ENCODE results near the gene TNC.

TNC gene

GRCh38 chr9:115117999-115118878 is at the start of gene TNC:
Gene TNC (minus strand): TSS chr9:115118157. CDS start chr9:115091018, 27,139 bp downstream.
- in situ Hi-C loops (cut with MboI; ENCODE audit: low sequenced_read_pairs), result no loop called here

- in situ Hi-C loops (cut with MboI; ENCODE audit: low sequenced_read_pairs), result no loop called here
These were observed 49.2 kb upstream of the TNC start for GRCh38 chr9:115167175-115167574.

- in situ Hi-C loops (cut with MboI; ENCODE audit: low sequenced_read_pairs), result no loop called here
These were observed 47.3 kb upstream of the TNC start for GRCh38 chr9:115165233-115165632.

GRCh38 chr9:115164511-115164974 is 46.6 kb upstream of the TNC start:
- in situ Hi-C loops (cut with MboI; ENCODE audit: low sequenced_read_pairs), result no loop called here

GRCh38 chr9:115162946-115163345 is 45.0 kb upstream of the TNC start:
- in situ Hi-C loops (cut with MboI; ENCODE audit: low sequenced_read_pairs), result no loop called here

- in situ Hi-C loops (cut with MboI; ENCODE audit: low sequenced_read_pairs), result no loop called here
These were observed 43.5 kb upstream of the TNC start for GRCh38 chr9:115161446-115161845.

- in situ Hi-C loops (cut with MboI; ENCODE audit: low sequenced_read_pairs), result no loop called here
These were observed 40.9 kb upstream of the TNC start for GRCh38 chr9:115158661-115159481.

GRCh38 chr9:115157245-115157674 is 39.3 kb upstream of the TNC start:
- in situ Hi-C loops (cut with MboI; ENCODE audit: low sequenced_read_pairs), result no loop called here

GRCh38 chr9:115155037-115155436 is 37.1 kb upstream of the TNC start:
- in situ Hi-C loops (cut with MboI; ENCODE audit: low sequenced_read_pairs), result no loop called here

- in situ Hi-C loops (cut with MboI; ENCODE audit: low sequenced_read_pairs), result no loop called here
These were observed 36.7 kb upstream of the TNC start for GRCh38 chr9:115154617-115155016.

- in situ Hi-C loops (cut with MboI; ENCODE audit: low sequenced_read_pairs), result no loop called here
These were observed 34.4 kb upstream of the TNC start for GRCh38 chr9:115152281-115152820.

GRCh38 chr9:115148721-115149120 is 30.8 kb upstream of the TNC start:
- in situ Hi-C loops (cut with MboI; ENCODE audit: low sequenced_read_pairs), result no loop called here

GRCh38 chr9:115146581-115147021 is 28.6 kb upstream of the TNC start:
- in situ Hi-C loops (cut with MboI; ENCODE audit: low sequenced_read_pairs), result no loop called here

GRCh38 chr9:115144706-115145105 is 26.7 kb upstream of the TNC start:
- in situ Hi-C loops (cut with MboI; ENCODE audit: low sequenced_read_pairs), result no loop called here

GRCh38 chr9:115143689-115144088 is 25.7 kb upstream of the TNC start:
- in situ Hi-C loops (cut with MboI; ENCODE audit: low sequenced_read_pairs), result no loop called here

- in situ Hi-C loops (cut with MboI; ENCODE audit: low sequenced_read_pairs), result no loop called here
These were observed 24.7 kb upstream of the TNC start for GRCh38 chr9:115142517-115143270.

- in situ Hi-C loops (cut with MboI; ENCODE audit: low sequenced_read_pairs), result no loop called here
These were observed 24.1 kb upstream of the TNC start for GRCh38 chr9:115142090-115142489.

GRCh38 chr9:115141612-115142011 is 23.7 kb upstream of the TNC start:
- in situ Hi-C loops (cut with MboI; ENCODE audit: low sequenced_read_pairs), result no loop called here

- in situ Hi-C loops (cut with MboI; ENCODE audit: low sequenced_read_pairs), result no loop called here
These were observed 20.2 kb upstream of the TNC start for GRCh38 chr9:115138151-115138550.

GRCh38 chr9:115137526-115137925 is 19.6 kb upstream of the TNC start:
- in situ Hi-C loops (cut with MboI; ENCODE audit: low sequenced_read_pairs), result no loop called here

All from HL-60/S4 (cell line).